IMR-90 (cell line): ENCODE results near the gene GTF2H4. TPM values are rescaled to one million over a fixed set of nuclear protein-coding genes. Genes with fewer than 3 reads are reported as not detected.

Experiments used
- ATAC-seq: fragments of 200-7000 bp; cut with Tn5 transposase; 2 replicates; pipeline ENCODE4 v1.9.1; 2020; ENCODE audit warnings: low read depth, mild to moderate bottlenecking, moderate library complexity
- BruUV-seq: library from RNA; stranded (reverse); fragments of 400-500 nt; replicated peaks from 2 replicates; lab custom pipeline; 2021; lab: Mats Ljungman, UMichigan
- CTCF ChIA-PET: fragments of 300-600 bp; formaldehyde crosslinking; extraction: SDS; loops from one replicate; lab custom pipeline; 2021; ENCODE audit warnings: antibody characterized with exemption; lab: Yijun Ruan, JAX
- POLR2A ChIA-PET: fragments of 300-600 bp; sonication (Branson Sonifier 250); formaldehyde crosslinking; loops from one replicate; lab custom pipeline; 2022; ENCODE audit warnings: antibody characterized with exemption; ENCODE audit not compliant: unreplicated experiment; lab: Charles Lee
- DNase-seq: peaks from one replicate; pipeline ENCODE4 v3.0.0; 2013
- H2AFZ ChIP-seq: replicated peaks from 2 replicates; pipeline ENCODE3; 2013; ENCODE audit warnings: low read length, mild to moderate bottlenecking; ENCODE audit not compliant: poor library complexity
- H2AK5ac ChIP-seq: 2 replicates; pipeline ENCODE4 v1.6.1; 2013; ENCODE audit warnings: low read depth, low read length, inconsistent platforms
- H2AK9ac ChIP-seq: replicated peaks from 2 replicates; pipeline ENCODE3; 2013; ENCODE audit warnings: mild to moderate bottlenecking, low read depth, low read length, moderate library complexity; ENCODE audit not compliant: poor library complexity
- H2BK120ac ChIP-seq: 2 replicates; pipeline ENCODE4 v1.6.1; 2013; ENCODE audit warnings: low read depth, low read length, inconsistent platforms
- H2BK15ac ChIP-seq: 3 replicates; pipeline ENCODE4 v1.6.1; 2013; ENCODE audit warnings: low read depth, low read length, inconsistent platforms
- H2BK20ac ChIP-seq: 2 replicates; pipeline ENCODE4 v1.6.1; 2013; ENCODE audit warnings: low read depth, mild to moderate bottlenecking, inconsistent platforms, low read length, moderate library complexity
- H2BK5ac ChIP-seq: 2 replicates; pipeline ENCODE4 v1.6.1; 2013; ENCODE audit warnings: mild to moderate bottlenecking, low read depth, low read length, inconsistent platforms; ENCODE audit not compliant: poor library complexity, severe bottlenecking
- H3K14ac ChIP-seq: replicated peaks from 2 replicates; pipeline ENCODE4 v1.6.1; 2013; ENCODE audit warnings: low read depth, low read length, inconsistent platforms
- H3K18ac ChIP-seq: 2 replicates; pipeline ENCODE4 v1.6.1; 2013; ENCODE audit warnings: low read depth, low read length, control low read depth
- H3K23ac ChIP-seq: 2 replicates; pipeline ENCODE4 v1.6.1; 2013; ENCODE audit warnings: low read depth, low read length, inconsistent platforms
- H3K27ac ChIP-seq: 2 replicates; pipeline ENCODE4 v1.5.1; 2013; ENCODE audit warnings: mild to moderate bottlenecking, control low read depth, low read length; ENCODE audit not compliant: insufficient read depth
- H3K27me3 ChIP-seq: 2 replicates; pipeline ENCODE4 v1.6.1; 2013; ENCODE audit warnings: low read length; ENCODE audit not compliant: control insufficient read depth, insufficient read depth
- H3K36me3 ChIP-seq: 2 replicates; pipeline ENCODE4 v1.6.1; 2013; ENCODE audit warnings: low read length, mixed read lengths; ENCODE audit not compliant: control insufficient read depth, insufficient read depth
- H3K4ac ChIP-seq: 2 replicates; pipeline ENCODE4 v1.6.1; 2013; ENCODE audit warnings: low read depth, low read length, inconsistent platforms
- H3K4me1 ChIP-seq: 2 replicates; pipeline ENCODE4 v1.6.1; 2013; ENCODE audit warnings: low read length, mixed read lengths; ENCODE audit not compliant: control insufficient read depth, insufficient read depth
- H3K4me2 ChIP-seq: 2 replicates; pipeline ENCODE4 v1.6.1; 2013; ENCODE audit warnings: low read depth, mild to moderate bottlenecking, control low read depth, low read length, moderate library complexity
- H3K4me3 ChIP-seq: 2 replicates; pipeline ENCODE4 v1.5.1; 2013; ENCODE audit warnings: low read depth, mild to moderate bottlenecking, control low read depth, low read length, moderate library complexity; ENCODE audit not compliant: insufficient read depth
- H3K56ac ChIP-seq: 2 replicates; pipeline ENCODE4 v1.6.1; 2013; ENCODE audit warnings: low read length, inconsistent platforms; ENCODE audit not compliant: insufficient read depth; ENCODE audit errors: extremely low read depth
- H3K79me1 ChIP-seq, 2 experiments: 2 replicates each; pipeline ENCODE4 v1.6.1; 2013; ENCODE audit warnings: low read length in 2 of 2, inconsistent platforms in 1 of 2, low read depth in 1 of 2
- H3K9ac ChIP-seq: 2 replicates; pipeline ENCODE4 v1.6.1; 2013; ENCODE audit warnings: low read depth, low read length, control low read depth
- H3K9me1 ChIP-seq: 2 replicates; pipeline ENCODE4 v1.6.1; 2013; ENCODE audit warnings: low read length, inconsistent platforms; ENCODE audit not compliant: insufficient read depth
- H3K9me3 ChIP-seq: 2 replicates; pipeline ENCODE4 v1.6.1; 2013; ENCODE audit warnings: low read length; ENCODE audit not compliant: control insufficient read depth, insufficient read depth
- H4K20me1 ChIP-seq: 2 replicates; pipeline ENCODE4 v1.6.1; 2013; ENCODE audit warnings: low read length, inconsistent platforms; ENCODE audit not compliant: insufficient read depth
- H4K5ac ChIP-seq: 2 replicates; pipeline ENCODE4 v1.6.1; 2013; ENCODE audit warnings: mild to moderate bottlenecking, low read depth, low read length, control low read depth
- H4K8ac ChIP-seq, 2 experiments: 2 replicates each; pipeline ENCODE4 v1.6.1; 2013; ENCODE audit warnings: low read depth in 2 of 2, low read length in 2 of 2, control low read depth in 1 of 2, inconsistent platforms in 1 of 2
- H4K91ac ChIP-seq: 2 replicates; pipeline ENCODE4 v1.6.1; 2013; ENCODE audit warnings: low read depth, low read length, inconsistent platforms; ENCODE audit not compliant: insufficient read depth
- POLR2A ChIP-seq: IDR thresholded peaks from 2 replicates; pipeline ENCODE4 v1.6.1; 2012; ENCODE audit warnings: mild to moderate bottlenecking, low read depth, low read length
- WGBS, 2 experiments: methylation state at CpG; one replicate each; pipeline versions ENCODE4 v1.1.5 to v1.1.7; 2013; ENCODE audit warnings: missing lambda C conversion rate in 2 of 2; ENCODE audit not compliant: insufficient read length in 1 of 2; ENCODE audit errors: extremely low coverage in 2 of 2; 5-methylcytosine and 5-hydroxymethylcytosine counted together
- dilution Hi-C: fragments of 300-500 bp; cut with HindIII; formaldehyde crosslinking; loops from one replicate; pipeline ENCODE4 v1.14.3; 2018; ENCODE audit warnings: low sequenced_read_pairs; ENCODE audit not compliant: unreplicated experiment
- in situ Hi-C: fragments of 300-500 bp; cut with MboI; formaldehyde crosslinking; loops from 3 replicates; pipeline ENCODE4 v1.14.3; 2019; ENCODE audit warnings: low sequenced_read_pairs, inconsistent platforms, mixed read lengths
- intact Hi-C: fragments of 100-400 bp; cut with micrococcal nuclease; formaldehyde crosslinking; loops from 2 replicates; pipeline ENCODE4 v1.10.0; 2022
- polyA plus RNA-seq, 3 experiments: library from polyadenylated mRNA; depleted of rRNA; stranded (reverse); fragments of >200 nt; gene quantifications; 2 replicates each; pipeline ENCODE4 v1.2.3, GENCODE V29; 2012; ENCODE audit warnings: low replicate concordance in 1 of 3
- total RNA-seq: library from RNA; depleted of rRNA; stranded (reverse); fragments of >200 nt; gene quantifications from 2 replicates; pipeline ENCODE4 v1.2.3, GENCODE V29; 2012

Gene GTF2H4
- total and polyA plus RNA-seq, 2 of the 4 experiments (the other 2 are of a cell fraction), result 13.4 to 30.8 TPM

DNA sequence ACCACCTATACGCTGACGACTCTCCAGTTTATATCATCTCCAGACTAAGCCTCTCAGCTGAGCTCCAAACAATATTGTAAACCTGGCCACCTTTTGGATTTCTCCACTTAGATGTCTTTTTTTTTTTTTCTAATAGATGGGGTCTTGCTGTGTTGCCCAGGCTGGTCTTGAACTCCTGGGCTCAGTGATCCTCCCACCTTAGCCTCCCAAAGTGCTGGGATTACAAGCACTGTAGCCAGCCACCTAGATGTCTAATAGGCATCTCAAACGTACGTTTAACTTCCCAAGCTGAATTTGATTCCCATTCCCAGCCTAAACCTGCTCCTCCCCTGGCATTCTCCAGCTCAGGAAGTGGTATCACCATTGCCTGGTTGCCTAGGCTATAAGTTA is 18.5 kb upstream of the GTF2H4 start:
- H3K23ac ChIP-seq, result no peak overlapping the region
- no peak overlapping the region for H3K9ac ChIP-seq
- peaks cover 25 to 57% of the 10 kb centered on the region in 2 experiments for H3K79me1 ChIP-seq
- H4K8ac ChIP-seq, result no peak overlapping the region
- TF ChIP-seq POLR2A, result no peak
- peaks cover 23% of the 10 kb centered on the region for H3K4me1 ChIP-seq
- POLR2A ChIA-PET, result no interaction called here
- no peak overlapping the region for H2AFZ ChIP-seq
- H3K4me2 ChIP-seq, result no peak overlapping the region
- H3K14ac ChIP-seq, result no peak overlapping the region
- H3K27me3 ChIP-seq, result no peaks in the 10 kb centered on the region
- H2BK15ac ChIP-seq, result no peak overlapping the region
- H3K18ac ChIP-seq, result no peak overlapping the region
- no peaks in the 10 kb centered on the region; the same call in 1 of the 2 replicates for H4K20me1 ChIP-seq
- DNase-seq (no peak), ATAC-seq (no peak)
- in situ Hi-C loops (no loop called here), dilution Hi-C loops (no loop called here), intact Hi-C loops (no loop called here)
- H2BK120ac ChIP-seq, result no peak overlapping the region
- no peak overlapping the region for H2BK5ac ChIP-seq
- peaks cover 9% of the 10 kb centered on the region; the same call in 1 of the 2 replicates for H3K9me1 ChIP-seq
- BruUV-seq, result no TSS peak
- no peak overlapping the region for H3K27ac ChIP-seq
- CTCF ChIA-PET, result no interaction called here
- no peaks in the 10 kb centered on the region for H3K9me3 ChIP-seq
- peaks cover 38% of the 10 kb centered on the region for H3K36me3 ChIP-seq
- 0 out of 2 replicates have a peak overlapping the region, but pooled peaks have one; percentile 28 for H2AK5ac ChIP-seq
- no peak overlapping the region; the same call in 1 of the 2 replicates for H2BK20ac ChIP-seq
- H4K5ac ChIP-seq, result no peak overlapping the region
- H4K91ac ChIP-seq, result no peak overlapping the region
- H3K4me3 ChIP-seq, result no peak overlapping the region
- no peak overlapping the region for H2AK9ac ChIP-seq
- WGBS, 2 experiments, result no CpG with 5 or more reads among the region's 4 CpGs
- no peak overlapping the region for H3K56ac ChIP-seq
- H3K4ac ChIP-seq, result no peak overlapping the region
